BLaER1 (cell line): ENCODE results near the gene KCNMB1.
A peak's percentile ranks its signal among the peaks of the same experiment; 100 is the strongest.

ENCODE experiments used
- H3K27ac ChIP-seq: shearing (Covaris generic); formaldehyde crosslinking; 2 replicates; pipeline ENCODE4 v1.8.1; 2022
- H3K27me3 ChIP-seq: shearing (Covaris generic); formaldehyde crosslinking; 2 replicates; pipeline ENCODE4 v1.8.1; 2022
- H3K36me3 ChIP-seq: shearing (Covaris generic); formaldehyde crosslinking; 2 replicates; pipeline ENCODE4 v1.8.1; 2022
- H3K4me1 ChIP-seq: shearing (Covaris generic); formaldehyde crosslinking; 2 replicates; pipeline ENCODE4 v1.8.1; 2022
- H3K4me2 ChIP-seq: shearing (Covaris generic); formaldehyde crosslinking; 2 replicates; pipeline ENCODE4 v1.8.1; 2022
- H3K4me3 ChIP-seq: shearing (Covaris generic); formaldehyde crosslinking; 2 replicates; pipeline ENCODE4 v1.8.1; 2022
- H3K9ac ChIP-seq: shearing (Covaris generic); formaldehyde crosslinking; 2 replicates; pipeline ENCODE4 v1.8.1; 2022
- H3K9me3 ChIP-seq: shearing (Covaris generic); formaldehyde crosslinking; 2 replicates; pipeline ENCODE4 v1.8.1; 2022
- H4K20me1 ChIP-seq: shearing (Covaris generic); formaldehyde crosslinking; 2 replicates; pipeline ENCODE4 v1.8.1; 2022
- Cebpa-rat ChIP-seq: shearing (Covaris generic); IDR thresholded peaks from 2 replicates; pipeline ENCODE4 v1.8.1; 2022

KCNMB1 gene, protein sequence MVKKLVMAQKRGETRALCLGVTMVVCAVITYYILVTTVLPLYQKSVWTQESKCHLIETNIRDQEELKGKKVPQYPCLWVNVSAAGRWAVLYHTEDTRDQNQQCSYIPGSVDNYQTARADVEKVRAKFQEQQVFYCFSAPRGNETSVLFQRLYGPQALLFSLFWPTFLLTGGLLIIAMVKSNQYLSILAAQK

DNA sequence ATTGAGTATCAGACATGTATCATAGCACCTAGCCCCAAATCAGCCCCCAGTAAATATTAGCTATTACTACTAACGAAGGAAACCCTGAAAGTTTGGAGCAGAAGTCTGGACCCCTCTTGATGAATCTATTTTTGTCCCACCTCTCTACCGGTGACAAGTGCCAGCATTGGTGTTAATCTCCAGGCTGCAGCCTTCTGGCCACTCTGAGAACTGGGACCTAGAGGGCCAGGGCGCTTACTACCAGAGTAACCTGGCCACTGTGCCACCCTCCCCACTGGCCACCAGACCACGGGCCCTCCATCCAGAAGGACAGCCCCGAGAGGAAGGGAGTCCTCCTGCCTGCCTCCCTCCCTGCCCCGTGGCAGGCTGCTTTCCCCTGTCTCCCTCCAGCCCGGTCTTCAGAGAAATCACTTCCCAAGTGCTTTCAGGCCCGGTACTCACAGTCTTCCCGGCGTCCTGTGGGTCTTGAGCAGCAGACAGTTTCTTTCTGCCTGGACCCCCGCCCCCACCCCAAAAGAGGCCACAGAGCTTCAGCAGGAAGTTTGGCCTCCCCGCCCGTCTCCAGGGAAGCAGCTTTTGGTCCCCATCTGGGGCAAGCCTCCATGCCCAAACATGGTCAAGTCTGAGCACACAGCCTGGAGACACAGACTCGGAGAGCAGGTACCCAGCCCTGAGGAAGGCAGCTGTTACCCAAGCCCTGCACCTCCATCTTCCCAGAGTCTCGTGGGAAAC is at the start of gene KCNMB1:
TSS of gene KCNMB1 (minus strand) at position 550 of the 732 bp plus-strand sequence. CDS start 3,920 bp downstream, outside the sequence.
- peak within 1 kb of the TSS; percentile 72 for H3K9ac ChIP-seq
- H4K20me1 ChIP-seq = no peaks in the 10 kb centered on the region
- H3K4me2 ChIP-seq = peak within 1 kb of the TSS; percentile 91
- peak within 1 kb of the TSS; percentile 79 for H3K27ac ChIP-seq
- TF ChIP-seq Cebpa-rat = no peak
- no peaks in the 10 kb centered on the region; the same call in 1 of the 2 replicates for H3K36me3 ChIP-seq
- peak within 1 kb of the TSS; percentile 62 for H3K4me3 ChIP-seq
- H3K27me3 ChIP-seq = no peaks in the 10 kb centered on the region
- H3K9me3 ChIP-seq = no peaks in the 10 kb centered on the region
- peaks cover 90% of the 10 kb centered on the region for H3K4me1 ChIP-seq

DNA sequence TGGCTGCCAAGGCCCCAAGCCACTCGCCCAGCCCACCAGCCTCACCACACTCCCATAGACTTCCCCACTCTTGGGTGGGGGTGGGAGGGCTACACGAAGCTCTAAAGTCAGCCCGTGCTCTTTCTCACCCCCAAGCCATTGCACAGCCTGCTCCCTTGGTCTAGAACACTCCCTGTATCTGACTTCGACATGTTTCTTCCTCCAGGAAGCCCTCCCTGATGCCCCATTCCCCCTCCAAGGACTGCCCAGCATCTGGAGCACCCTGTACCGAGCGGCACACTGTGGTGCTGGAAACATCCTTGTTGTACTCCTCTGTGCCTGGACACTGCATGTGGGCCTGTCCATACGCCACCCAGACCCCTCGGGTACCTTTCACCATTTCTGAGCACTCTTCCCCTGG is 49.4 kb upstream of the KCNMB1 start:
- Histone ChIP-seq H3K4me1 (peaks cover 17% of the 10 kb centered on the region), H3K4me2 (no peak overlapping the region), H3K27me3 (no peaks in the 10 kb centered on the region), H3K9me3 (no peaks in the 10 kb centered on the region; the same call in 1 of the 2 replicates), H3K27ac (no peak overlapping the region), H3K36me3 (no peaks in the 10 kb centered on the region), H3K4me3 (no peak overlapping the region), H4K20me1 (no peaks in the 10 kb centered on the region), H3K9ac (no peak overlapping the region)
- no peak for TF ChIP-seq Cebpa-rat

DNA sequence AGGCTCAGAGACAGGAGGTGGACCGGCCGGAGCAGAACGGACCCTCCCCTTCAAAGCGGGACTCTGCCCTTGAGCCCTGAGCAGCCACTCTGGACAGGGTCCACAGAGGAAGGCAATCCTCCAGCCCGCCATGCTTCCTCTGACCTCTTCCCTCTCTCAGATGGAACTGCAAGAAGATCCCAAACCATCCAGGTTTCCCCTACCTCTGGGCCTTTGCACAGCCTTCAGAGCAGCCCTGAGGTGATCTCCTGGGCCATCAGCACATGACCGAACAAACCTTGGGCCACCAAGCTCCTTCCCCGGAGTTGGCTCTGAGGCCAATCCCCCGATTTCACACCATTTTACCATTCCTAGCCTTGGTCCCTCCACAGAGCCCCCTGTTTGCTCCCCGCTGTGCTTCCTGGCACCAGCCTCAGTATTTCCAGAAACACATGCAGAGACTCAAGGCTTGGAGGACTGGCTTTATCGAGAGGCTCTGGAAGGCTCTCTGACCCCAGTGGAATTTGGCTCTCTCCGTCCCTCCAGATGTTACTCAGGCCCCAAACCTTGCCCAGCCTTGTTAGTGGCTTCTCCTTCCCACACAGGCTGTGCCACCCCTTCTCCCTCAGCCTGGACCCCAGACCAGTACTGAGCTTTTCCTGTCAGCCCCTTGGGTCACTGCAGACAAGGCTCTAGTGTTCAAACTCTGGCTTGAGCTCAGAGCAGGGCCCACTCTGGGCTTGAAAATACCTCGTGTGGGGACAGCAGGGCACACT is 48.6 kb upstream of the KCNMB1 start:
- H3K4me1 ChIP-seq = peaks cover 17% of the 10 kb centered on the region
- no peak overlapping the region for H3K27ac ChIP-seq
- H3K4me2 ChIP-seq = no peak overlapping the region
- no peaks in the 10 kb centered on the region for H3K36me3 ChIP-seq
- H4K20me1 ChIP-seq = no peaks in the 10 kb centered on the region
- H3K9ac ChIP-seq = no peak overlapping the region
- H3K9me3 ChIP-seq = peaks cover 6% of the 10 kb centered on the region
- H3K27me3 ChIP-seq = no peaks in the 10 kb centered on the region
- no peak overlapping the region for H3K4me3 ChIP-seq
- TF ChIP-seq Cebpa-rat = no peak

DNA sequence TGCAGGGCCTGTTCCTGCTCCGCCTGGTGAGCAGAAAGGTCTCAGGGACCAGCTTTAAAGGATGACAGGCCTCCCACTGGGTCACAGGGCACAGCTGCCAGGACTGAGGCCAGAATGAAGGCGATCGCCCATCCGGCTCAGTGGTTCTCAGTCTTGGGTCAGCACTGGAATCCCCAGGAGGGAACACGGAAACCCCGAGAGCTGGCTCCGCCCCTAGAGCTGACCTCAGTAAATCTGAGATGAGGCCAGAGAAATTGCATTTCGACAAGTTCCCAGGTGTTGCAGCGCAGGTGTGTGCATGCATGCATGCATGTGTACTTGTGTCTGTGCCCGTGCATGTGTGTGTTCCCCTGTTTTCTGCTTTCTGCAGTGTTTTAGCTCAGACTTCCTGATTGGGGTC is 47.2 kb upstream of the KCNMB1 start:
- no peaks in the 10 kb centered on the region for H3K27me3 ChIP-seq
- H3K4me1 ChIP-seq = peaks cover 17% of the 10 kb centered on the region
- TF ChIP-seq Cebpa-rat = no peak
- no peak overlapping the region for H3K4me2 ChIP-seq
- no peak overlapping the region for H3K9ac ChIP-seq
- H3K27ac ChIP-seq = no peak overlapping the region
- peaks cover 11% of the 10 kb centered on the region for H3K9me3 ChIP-seq
- H3K4me3 ChIP-seq = no peak overlapping the region
- no peaks in the 10 kb centered on the region for H3K36me3 ChIP-seq
- H4K20me1 ChIP-seq = no peaks in the 10 kb centered on the region

DNA sequence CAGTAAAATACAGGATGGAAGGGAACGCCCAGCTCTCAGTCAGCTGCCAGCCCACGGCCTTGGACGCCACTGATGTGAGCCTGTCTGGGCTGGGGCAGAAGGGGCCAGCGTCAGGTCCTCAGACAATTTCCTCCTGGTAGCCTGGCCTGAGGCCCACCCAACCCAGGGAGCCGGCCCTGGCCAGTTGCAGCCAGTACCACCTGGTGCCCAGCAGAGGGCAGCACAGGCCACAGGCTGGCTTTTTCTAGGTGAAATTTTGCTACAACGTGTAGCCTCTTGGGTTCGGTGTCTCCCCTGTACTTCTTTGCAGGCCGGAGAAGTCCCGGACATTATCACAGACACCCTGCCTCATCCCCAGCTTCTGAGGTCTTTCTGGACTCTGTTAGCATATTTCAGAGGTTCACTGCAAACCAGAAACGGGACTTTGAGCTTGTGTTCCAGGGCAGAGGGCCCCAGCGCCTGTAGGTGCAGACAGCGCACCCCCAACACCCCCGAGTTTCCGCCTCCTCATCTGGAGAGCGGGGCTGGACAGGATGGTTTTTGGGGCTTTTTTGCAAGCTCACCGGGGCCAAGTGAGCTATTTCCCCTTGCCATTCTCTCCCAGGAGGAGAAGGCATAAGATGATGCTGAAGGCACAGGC is 45.9 kb upstream of the KCNMB1 start:
- no peak overlapping the region for H3K4me3 ChIP-seq
- peaks cover 11% of the 10 kb centered on the region for H3K9me3 ChIP-seq
- no peaks in the 10 kb centered on the region for H4K20me1 ChIP-seq
- H3K4me1 ChIP-seq = peaks cover 9% of the 10 kb centered on the region
- no peaks in the 10 kb centered on the region for H3K27me3 ChIP-seq
- no peaks in the 10 kb centered on the region for H3K36me3 ChIP-seq
- no peak overlapping the region for H3K4me2 ChIP-seq
- no peak for TF ChIP-seq Cebpa-rat
- no peak overlapping the region for H3K9ac ChIP-seq
- H3K27ac ChIP-seq = no peak overlapping the region

DNA sequence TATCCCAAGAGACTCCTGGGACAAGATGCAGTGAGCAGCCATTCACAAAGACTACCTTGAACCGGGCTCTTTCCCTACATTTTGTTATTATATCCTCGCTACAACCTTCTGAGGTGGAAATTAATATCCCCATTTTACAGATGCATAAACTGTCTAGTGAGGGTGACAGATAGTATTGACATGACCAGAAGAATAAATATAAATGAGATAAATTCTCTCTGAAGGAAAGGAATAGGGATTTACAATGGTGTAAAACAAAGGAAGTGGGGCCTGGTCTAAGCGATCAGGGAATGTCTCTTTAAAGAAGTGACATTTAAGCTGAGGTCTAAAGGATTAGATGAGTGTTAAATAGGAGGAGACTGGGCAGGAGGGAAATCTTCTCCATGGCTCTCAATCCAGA is 43.5 kb upstream of the KCNMB1 start:
- TF ChIP-seq Cebpa-rat = no peak
- no peaks in the 10 kb centered on the region for H3K36me3 ChIP-seq
- H3K27me3 ChIP-seq = no peaks in the 10 kb centered on the region
- no peak overlapping the region for H3K9ac ChIP-seq
- H3K4me2 ChIP-seq = no peak overlapping the region
- no peaks in the 10 kb centered on the region for H4K20me1 ChIP-seq
- H3K9me3 ChIP-seq = peaks cover 11% of the 10 kb centered on the region
- peaks cover 19% of the 10 kb centered on the region for H3K4me1 ChIP-seq
- no peak overlapping the region for H3K27ac ChIP-seq
- no peak overlapping the region for H3K4me3 ChIP-seq

DNA sequence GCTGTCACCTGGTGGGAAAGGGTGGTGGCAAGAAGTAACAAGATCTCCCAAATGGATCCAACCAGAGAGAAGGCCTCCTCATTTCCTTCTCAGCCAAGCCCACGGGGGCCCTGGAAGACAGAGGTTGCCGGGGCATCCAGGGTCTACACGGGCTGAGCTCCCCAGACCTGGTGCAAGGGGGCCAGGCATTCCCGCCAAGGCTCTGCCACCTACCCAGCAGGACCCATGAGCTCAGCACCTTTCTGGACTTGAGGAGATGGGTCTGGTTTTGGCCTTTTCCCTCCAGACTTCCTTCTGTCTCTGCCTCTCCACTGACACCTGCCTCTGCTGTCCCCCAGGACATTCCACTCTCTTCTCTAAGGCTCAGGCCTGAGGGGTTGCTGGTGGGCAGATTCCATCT is 42.4 kb upstream of the KCNMB1 start:
- Histone ChIP-seq H3K4me2 (no peak overlapping the region), H3K9me3 (peaks cover 11% of the 10 kb centered on the region), H3K27ac (no peak overlapping the region), H3K4me1 (peaks cover 30% of the 10 kb centered on the region), H4K20me1 (no peaks in the 10 kb centered on the region), H3K4me3 (no peak overlapping the region), H3K27me3 (no peaks in the 10 kb centered on the region), H3K9ac (no peak overlapping the region), H3K36me3 (no peaks in the 10 kb centered on the region)
- TF ChIP-seq Cebpa-rat = no peak

DNA sequence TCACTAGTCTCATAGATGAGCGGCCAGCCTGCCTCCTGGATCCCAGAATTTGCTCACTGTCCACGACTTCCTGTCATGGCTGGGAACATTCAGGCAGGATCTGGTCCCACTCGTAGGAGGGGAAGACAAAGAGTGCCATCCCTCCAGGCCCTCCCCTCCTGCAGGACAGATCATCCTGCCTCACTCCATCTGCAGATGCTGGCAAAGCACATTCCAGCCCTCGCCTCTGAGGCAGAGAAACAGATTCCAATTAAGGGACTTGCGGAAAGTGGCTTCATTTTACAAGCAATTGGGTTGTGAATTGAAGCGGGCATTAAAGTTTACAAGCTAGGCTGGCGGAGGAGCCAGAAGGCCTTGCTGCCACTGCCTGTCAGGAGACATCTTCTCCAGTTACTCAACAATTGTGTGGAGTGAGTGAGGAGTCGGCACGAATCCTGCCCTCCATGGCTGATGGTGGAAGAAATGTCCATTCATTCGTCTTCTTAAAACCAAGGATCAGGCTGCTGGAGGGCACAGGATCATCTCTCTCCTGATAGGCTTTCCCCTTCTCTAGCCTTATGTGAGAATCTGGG is 41.8 kb upstream of the KCNMB1 start:
- TF ChIP-seq Cebpa-rat = no peak
- no peaks in the 10 kb centered on the region for H3K27me3 ChIP-seq
- peaks cover 36% of the 10 kb centered on the region for H3K4me1 ChIP-seq
- no peaks in the 10 kb centered on the region for H3K36me3 ChIP-seq
- no peak overlapping the region for H3K4me2 ChIP-seq
- H3K27ac ChIP-seq = no peak overlapping the region
- H3K4me3 ChIP-seq = no peak overlapping the region
- H3K9me3 ChIP-seq = peaks cover 11% of the 10 kb centered on the region
- no peak overlapping the region for H3K9ac ChIP-seq
- H4K20me1 ChIP-seq = no peaks in the 10 kb centered on the region

DNA sequence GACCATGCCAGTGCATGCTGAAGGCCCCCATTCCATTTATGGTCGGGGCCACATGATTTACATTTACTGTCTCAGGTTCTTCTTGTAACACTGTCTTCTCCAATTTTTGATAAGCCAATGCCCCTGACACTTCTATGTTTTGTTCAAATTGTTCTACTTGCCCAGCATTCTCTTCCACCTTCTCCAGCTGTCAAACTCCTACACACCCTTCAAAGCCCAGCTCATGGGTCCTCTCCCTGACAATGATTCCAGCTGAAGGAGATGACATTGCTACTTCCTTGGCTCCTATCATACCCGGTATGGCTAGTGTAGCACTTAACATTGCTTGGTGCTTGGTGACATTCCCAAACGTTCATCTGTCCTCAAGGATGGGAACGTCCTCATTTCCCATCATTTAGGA is 41.1 kb upstream of the KCNMB1 start:
- TF ChIP-seq Cebpa-rat = no peak
- Histone ChIP-seq H3K4me2 (no peak overlapping the region), H3K4me3 (no peak overlapping the region), H3K27me3 (no peaks in the 10 kb centered on the region), H3K27ac (no peak overlapping the region), H4K20me1 (no peaks in the 10 kb centered on the region), H3K36me3 (no peaks in the 10 kb centered on the region), H3K9me3 (peaks cover 11% of the 10 kb centered on the region), H3K9ac (no peak overlapping the region), H3K4me1 (peaks cover 43% of the 10 kb centered on the region)
